Omental fat pad (tissue), 4 donors: ENCODE measurements around the gene TMTC4. TPM values are rescaled to one million over a fixed set of nuclear protein-coding genes. Genes with fewer than 3 reads are reported as not detected.

ENCODE experiments used
- ATAC-seq: fragments of 150-250 bp; one replicate; pipeline ENCODE4 v1.9.1; 2016; ENCODE audit warnings: mild to moderate bottlenecking, moderate library complexity; ENCODE audit not compliant: low FRiP score
- DNase-seq: peaks from one replicate; pipeline ENCODE4 v3.0.0-alpha.2; 2019; ENCODE audit warnings: low spot score
- CTCF ChIP-seq, 3 donors: fragments of 450-650 bp; IDR thresholded peaks; one replicate each; pipeline ENCODE4 v1.5.1; 2016 to 2017; ENCODE audit warnings: antibody characterized with exemption in 3 of 3, mild to moderate bottlenecking in 3 of 3, moderate library complexity in 2 of 3
- total RNA-seq, 4 donors: library from RNA; depleted of rRNA; stranded (reverse); fragments of >200 nt; gene quantifications; one replicate each; pipeline ENCODE4 v1.1.0, GENCODE V29; 2016

Gene TMTC4
- total RNA-seq, 4 donors from 2014 or later: 9.2 to 16.9 (median 12.9) TPM

GRCh38 chr13:100644371-100644770 lies 30.2 kb downstream of the TMTC4 start:
- no peak for DNase-seq
- TF ChIP-seq CTCF (IDR thresholded peaks at IDR 0.05): no peak
- ATAC-seq: no peak

GRCh38 chr13:100637796-100638195 lies 36.8 kb downstream of the TMTC4 start:
- no peak for TF ChIP-seq CTCF (IDR thresholded peaks at IDR 0.05)
- ATAC-seq (no peak), DNase-seq (no peak)

GRCh38 chr13:100637380-100637779 lies 37.2 kb downstream of the TMTC4 start:
- ATAC-seq: no peak

GRCh38 chr13:100636441-100636840 lies 38.2 kb downstream of the TMTC4 start:
- no peak for DNase-seq
- no peak for ATAC-seq
- no peak for TF ChIP-seq CTCF (IDR thresholded peaks at IDR 0.05)

More at GRCh38 chr13:100637380-100637779, 37.2 kb downstream of the TMTC4 start:
- no peak for DNase-seq
- no peak for TF ChIP-seq CTCF (IDR thresholded peaks at IDR 0.05)

- no peak for DNase-seq
- ATAC-seq: no peak
- no peak for TF ChIP-seq CTCF (IDR thresholded peaks at IDR 0.05)
These were observed 38.6 kb downstream of the TMTC4 start for GRCh38 chr13:100636004-100636403.

GRCh38 chr13:100634696-100635095 lies 39.9 kb downstream of the TMTC4 start:
- ATAC-seq (no peak), DNase-seq (no peak)
- no peak for TF ChIP-seq CTCF (IDR thresholded peaks at IDR 0.05)

GRCh38 chr13:100633461-100633860 lies 41.1 kb downstream of the TMTC4 start:
- no peak for DNase-seq
- TF ChIP-seq CTCF (IDR thresholded peaks at IDR 0.05): no peak
- no peak for ATAC-seq
